Right ventricle myocardium inferior (tissue), 1 donor: ENCODE data around the gene ODAD3. TPM values are rescaled to one million over a fixed set of nuclear protein-coding genes. Genes with fewer than 3 reads are reported as not detected.
A peak's percentile ranks its signal among the peaks of the same experiment; 100 is the strongest.
"Not testable (repeated sequence)": the region's sequence is repeated elsewhere in the genome, so short reads cannot be mapped to it uniquely, and the experiment has no call there.

Experiments
- ATAC-seq: fragments of 200-7000 bp; cut with Tn5 transposase; one replicate; pipeline ENCODE4 v1.9.1; 2020; ENCODE audit warnings: mild to moderate bottlenecking, moderate library complexity
- DNase-seq: peaks from one replicate; pipeline ENCODE4 v3.0.0; 2021; ENCODE audit errors: missing footprints
- intact Hi-C: fragments of 100-400 bp; cut with DNase I; formaldehyde crosslinking; loops from one replicate; pipeline ENCODE4 v1.11.0; 2022
- total RNA-seq: library from RNA; stranded (reverse); fragmentation: NEBNext Ultra II Directional; extraction: Animal tissue kit (Norgen Biotek cat#: 25700); gene quantifications from one replicate; pipeline ENCODE4 v1.2.1, GENCODE V29; 2021
- donor health status: DM: no; HTN: yes; CAD: no; lungs with severe emphysema.

Gene ODAD3
- total RNA-seq, 1 donor from 2014 or later: 0.68 TPM

DNA sequence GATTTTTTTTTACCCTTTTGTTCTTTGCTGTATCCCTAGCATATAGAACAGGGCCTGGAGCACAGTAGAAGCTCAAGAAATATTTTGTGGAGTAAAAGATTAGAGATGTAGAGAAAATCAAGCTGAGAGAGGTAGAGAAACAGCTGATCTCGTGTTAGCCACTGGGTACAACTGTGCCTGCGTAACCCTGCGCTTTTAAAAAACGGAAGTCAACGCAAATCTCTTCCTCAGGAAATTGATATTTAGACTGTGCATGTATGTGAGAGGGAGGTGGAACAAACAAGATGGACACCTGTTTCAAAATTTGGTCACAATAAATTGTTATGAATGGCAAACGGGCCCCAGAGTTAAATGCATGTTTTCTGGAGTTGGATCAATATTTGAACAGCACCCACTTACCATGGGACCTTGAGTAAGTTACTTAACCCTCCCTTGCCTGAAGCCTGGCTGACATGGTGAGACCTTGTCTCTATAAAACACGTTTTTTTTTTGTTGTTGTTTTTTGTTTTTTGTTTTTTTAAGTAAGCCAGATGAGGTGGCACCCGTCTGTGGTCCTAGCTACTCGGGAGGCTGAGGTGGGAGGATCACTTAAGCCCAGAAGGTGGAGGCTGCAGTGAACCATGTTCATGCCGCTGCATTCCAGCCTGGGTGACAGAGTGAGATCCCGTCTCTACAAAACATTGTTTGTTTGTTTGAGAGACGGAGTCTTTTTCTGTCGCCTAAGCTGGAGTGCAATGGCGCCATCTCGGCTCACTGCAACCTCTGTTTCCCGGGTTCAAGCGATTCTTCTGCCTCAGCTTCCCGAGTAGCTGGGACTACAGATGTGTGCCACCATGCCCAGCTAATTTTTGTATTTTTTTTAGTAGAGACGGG, 47.5 kb downstream of the ODAD3 start:
- intact Hi-C loops: no loop called here
- ATAC-seq (no peak), DNase-seq (no peak)

DNA sequence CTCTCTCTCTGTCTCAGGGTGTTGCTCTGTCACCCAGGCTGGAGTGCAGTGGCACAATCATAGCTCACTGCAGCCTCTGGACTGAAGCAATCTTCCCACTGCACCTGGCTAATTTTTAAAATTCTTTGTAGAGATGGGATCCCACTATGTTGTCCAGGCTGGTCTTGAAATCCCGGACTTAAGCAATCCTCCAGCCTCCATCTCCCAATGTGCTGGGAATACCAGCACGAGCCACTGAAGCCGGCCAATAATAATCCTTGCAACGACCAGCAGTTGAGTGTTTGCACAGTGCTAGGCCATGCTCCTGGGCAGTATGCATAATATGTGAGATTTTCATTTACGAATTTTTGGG, 50.2 kb downstream of the ODAD3 start:
- intact Hi-C loops: loop anchor here (5.0 kb wide), 2 partner anchors 92 to 98 kb away; partner anchors contain the start of gene ELAVL3
- ATAC-seq: no peak
- DNase-seq: no peak

DNA sequence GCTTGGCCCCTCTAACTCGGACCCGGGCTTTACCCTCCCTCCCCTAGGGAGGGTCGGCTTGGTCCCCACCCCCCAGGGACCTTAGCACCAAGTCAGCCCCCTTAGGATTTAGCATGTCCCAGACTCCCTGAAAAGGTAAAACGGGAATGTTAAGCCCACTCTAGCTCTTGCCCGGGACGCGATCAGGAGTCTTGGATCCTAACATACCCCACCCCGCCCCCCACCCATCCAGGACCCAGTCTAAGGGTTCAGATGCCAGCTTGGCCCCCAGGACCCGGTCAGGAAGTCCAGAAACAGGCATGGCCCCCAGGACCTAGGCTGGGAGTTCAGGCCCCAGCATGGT, 51.2 kb downstream of the ODAD3 start:
- intact Hi-C loops: loop anchor here (5.0 kb wide), 2 partner anchors 91 to 99 kb away; partner anchors contain the start of gene ELAVL3
- DNase-seq (no peak), ATAC-seq (no peak)

DNA sequence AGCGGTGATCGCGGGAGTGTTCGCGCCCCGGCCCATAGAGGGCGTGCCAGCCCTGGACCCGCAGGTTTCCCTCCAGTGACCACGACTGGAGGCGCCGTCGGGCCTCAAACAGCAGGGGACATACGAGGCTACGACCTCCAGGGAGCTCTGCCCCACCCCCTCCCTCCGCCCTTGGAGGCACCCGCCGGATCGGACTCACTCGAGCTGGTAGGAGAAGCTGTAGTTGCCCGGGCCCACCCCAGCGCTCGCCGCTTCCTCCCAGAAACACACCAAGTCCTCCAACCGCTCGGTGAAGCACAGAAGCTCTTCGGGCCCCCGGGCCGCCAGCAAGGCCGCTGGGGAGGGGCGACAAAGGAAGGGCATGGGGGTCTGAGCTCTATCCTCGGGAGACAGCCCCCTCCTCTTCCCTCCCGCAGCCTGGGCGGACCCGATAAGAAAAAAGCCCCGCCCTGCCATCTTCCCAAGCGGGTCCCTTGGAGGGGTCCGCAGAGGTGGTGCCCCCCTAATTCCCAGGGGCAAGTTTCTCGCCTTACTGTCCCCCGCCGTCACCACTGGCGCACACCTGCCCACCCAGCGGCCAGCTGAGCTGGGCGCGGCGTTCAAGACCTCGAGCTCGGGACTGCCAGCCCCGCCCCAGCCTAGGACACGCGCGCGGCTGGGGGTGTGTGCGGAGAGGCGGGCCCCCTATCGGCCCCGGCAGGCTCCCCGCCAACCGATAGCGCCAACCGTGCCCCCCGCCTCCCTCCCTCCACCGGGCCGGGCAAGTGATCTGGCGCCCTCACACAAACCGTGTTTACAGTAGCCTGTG, 51.8 kb downstream of the ODAD3 start:
- intact Hi-C loops: loop anchor here (5.0 kb wide), 2 partner anchors 91 to 99 kb away; partner anchors contain the start of gene ELAVL3
- DNase-seq (peak; percentile 89), ATAC-seq (no peak)

DNA sequence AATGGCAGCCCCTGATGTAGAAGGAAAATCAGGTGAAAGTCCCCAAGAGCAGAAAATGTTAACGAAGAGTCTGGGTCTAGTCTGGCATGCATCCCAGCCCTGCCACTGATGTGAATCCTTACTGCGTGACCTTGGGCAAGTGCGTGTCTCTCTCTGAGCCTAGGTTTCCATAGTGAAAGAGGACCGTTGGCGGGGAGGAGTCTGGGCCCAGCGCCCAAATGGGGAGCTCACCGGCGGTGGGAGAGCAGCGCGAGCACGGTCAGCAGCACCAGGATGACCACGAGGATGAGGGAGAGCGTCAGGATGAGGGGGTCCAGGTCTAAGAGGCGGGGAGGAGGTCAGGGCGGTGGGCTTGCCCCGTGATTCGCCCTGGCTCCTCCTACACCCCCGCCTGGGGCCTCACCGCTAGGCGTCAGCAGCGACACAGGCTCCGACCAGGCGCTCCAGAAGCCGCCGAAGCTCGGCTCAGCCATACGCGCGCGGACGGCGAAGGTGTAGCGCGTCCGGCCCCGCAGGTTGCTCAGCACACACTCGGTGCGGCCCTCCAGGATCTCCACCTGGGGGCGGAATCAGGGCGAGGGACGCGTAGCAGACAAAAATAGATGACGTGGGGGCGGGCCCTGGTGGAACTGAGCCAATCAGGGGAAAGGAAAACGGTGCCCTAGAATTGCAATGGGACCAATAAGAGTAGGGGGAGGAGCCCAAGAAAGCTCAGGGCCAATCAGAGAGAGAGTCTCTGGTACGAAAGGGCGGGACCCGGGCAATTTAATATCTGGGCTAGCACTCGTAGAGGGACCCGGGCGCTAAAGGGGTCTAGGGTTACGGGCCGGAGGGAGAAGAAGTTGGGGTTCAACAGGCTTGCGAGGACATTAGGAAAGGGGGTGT, 54.0 kb downstream of the ODAD3 start:
- intact Hi-C loops: loop anchor here (2.0 to 5.0 kb wide), 3 partner anchors 89 to 242 kb away; partner anchors contain the start of gene ELAVL3
- peak; percentile 88 for ATAC-seq
- DNase-seq: peak; percentile 95

DNA sequence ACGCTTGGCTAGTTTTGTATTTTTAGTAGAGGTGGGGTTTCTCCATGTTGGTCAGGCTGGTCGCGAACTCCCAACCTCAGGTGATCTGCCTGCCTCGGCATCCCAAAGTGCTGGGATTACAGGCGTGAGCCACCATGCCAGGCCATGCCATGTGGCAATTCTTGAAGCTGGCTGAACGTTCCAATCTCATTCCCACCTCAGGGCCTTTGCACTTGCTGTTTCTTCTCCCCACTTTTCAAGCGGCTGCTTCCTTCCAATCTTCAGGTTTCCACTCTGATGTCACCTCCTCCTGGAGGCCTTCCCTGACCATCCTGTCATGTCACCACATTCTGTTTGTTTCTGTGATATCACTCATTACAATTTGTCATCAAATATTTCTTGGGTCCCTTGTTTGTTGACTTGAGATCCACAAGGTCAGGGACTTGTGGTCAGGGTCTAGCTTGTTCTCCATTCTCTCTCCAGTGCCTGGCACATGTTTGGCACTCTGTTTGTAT, 55.0 kb downstream of the ODAD3 start:
- ATAC-seq: no peak
- DNase-seq: no peak
- intact Hi-C loops: loop anchor here (2.0 to 5.0 kb wide), 4 partner anchors 67 to 241 kb away; partner anchors contain the start of gene ELAVL3

DNA sequence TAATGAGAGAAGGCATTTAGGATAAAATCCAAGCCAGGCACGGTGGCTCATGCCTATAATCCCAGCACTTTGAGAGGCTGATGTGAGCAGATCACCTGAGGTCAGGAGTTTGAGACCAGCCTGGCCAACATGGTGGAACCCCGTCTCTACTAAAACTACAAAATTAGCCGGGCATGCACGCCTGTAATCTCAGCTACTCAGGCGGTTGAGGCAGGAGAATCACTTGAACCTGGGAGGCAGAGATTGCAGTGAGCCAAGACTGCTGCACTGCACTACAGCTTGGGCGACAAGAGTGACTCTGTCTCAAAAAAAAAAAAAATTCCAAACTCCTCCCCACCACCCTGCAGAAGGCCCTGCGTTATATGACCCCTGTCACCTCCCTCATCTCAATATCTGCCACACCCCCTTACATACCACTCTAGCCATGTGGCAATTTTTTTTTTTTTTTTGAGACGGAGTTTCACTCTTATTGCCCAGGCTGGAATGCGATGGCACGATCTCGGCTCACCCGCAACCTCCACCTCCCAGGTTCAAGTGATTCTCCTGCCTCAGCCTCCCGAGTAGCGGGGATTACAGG, 55.6 kb downstream of the ODAD3 start:
- not testable (repeated sequence) for DNase-seq, ATAC-seq
- intact Hi-C loops: loop anchor here (5.0 kb wide), 1 partner anchor 68 kb away; no protein-coding TSS in a partner anchor

DNA sequence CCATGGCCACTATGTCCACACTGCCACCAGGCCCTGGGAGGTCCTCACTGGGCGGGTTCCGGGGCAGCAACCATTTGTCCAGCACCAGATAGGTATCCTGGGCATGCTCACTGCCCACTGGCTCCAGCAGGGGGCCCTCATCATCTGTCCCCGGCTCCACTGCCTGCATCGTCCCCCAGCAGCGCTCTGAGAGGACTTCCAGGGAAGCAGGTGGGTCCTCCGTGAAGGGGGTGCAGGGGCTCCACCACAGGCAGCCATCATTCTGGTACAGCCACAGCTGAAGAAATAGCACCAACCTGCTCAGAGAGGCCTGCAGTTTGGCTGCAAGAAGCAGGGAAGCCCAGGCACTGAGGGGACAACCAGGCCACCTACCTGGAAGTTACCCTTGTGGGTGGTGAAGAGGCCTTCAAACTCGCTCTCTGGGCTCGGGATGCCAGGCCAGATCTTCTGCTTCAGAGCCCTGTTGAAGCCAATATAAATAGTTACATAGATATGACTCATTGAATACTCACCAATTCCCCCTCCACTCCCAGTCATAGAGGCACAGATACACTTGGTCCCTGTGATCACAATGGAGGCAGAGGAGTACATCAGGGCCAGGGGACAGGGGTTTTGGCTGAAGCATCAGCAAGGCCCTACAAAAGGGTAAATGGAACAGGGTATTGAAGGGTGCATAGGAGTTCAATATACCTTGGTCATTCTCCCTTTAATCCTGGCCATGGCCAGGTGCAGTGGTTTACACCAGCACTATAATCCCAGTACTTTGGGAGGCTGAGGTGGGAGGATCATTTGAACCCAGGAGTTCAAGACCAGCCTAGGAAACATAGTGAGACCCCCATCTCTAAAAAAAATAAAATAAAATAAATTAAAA, 56.4 kb downstream of the ODAD3 start:
- ATAC-seq: no peak
- intact Hi-C loops: loop anchor here (5.0 kb wide), 1 partner anchor 69 kb away; no protein-coding TSS in a partner anchor
- DNase-seq: no peak

DNA sequence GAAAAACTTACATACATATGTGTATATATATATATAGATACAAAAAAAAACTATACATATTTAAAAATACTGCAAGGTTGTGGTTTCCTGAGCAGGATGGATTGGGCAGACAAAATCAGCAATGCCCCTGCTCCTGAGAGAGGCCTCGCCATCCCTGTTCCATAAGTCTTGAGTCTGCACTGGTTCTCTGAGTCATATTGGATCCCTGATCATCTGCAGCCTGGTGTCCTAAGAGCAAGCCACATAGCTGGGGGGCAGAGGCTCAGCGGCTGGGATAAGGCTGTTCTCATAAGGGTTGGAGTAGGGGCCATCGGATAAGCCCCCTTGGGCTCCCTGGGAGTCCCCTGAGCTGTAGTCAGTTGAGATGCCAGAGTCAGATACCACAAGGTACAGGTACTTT, 57.2 kb downstream of the ODAD3 start:
- intact Hi-C loops: loop anchor here (5.0 kb wide), 1 partner anchor 70 kb away; no protein-coding TSS in a partner anchor
- DNase-seq (no peak), ATAC-seq (no peak)

DNA sequence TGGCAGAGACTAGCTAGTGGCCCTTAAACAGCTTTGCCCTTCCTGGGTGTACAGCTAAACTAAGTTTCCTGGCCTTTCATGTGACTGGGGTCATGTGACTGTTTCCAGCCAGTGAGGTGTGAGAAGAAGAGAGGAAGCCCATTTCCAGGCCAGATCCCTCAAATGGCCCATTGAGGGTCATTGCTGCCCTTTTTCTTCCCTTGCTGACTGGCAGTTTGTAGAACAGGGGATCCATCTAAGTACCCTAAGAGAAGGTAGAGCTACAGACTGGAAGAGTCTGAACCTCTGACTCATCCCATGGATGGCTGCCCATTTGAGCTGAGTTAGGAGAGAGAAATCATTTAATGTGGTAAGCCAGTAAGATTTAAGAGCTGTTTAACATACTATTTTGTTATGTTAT, 57.7 kb downstream of the ODAD3 start:
- intact Hi-C loops: loop anchor here (5.0 kb wide), 1 partner anchor 70 kb away; no protein-coding TSS in a partner anchor

DNA sequence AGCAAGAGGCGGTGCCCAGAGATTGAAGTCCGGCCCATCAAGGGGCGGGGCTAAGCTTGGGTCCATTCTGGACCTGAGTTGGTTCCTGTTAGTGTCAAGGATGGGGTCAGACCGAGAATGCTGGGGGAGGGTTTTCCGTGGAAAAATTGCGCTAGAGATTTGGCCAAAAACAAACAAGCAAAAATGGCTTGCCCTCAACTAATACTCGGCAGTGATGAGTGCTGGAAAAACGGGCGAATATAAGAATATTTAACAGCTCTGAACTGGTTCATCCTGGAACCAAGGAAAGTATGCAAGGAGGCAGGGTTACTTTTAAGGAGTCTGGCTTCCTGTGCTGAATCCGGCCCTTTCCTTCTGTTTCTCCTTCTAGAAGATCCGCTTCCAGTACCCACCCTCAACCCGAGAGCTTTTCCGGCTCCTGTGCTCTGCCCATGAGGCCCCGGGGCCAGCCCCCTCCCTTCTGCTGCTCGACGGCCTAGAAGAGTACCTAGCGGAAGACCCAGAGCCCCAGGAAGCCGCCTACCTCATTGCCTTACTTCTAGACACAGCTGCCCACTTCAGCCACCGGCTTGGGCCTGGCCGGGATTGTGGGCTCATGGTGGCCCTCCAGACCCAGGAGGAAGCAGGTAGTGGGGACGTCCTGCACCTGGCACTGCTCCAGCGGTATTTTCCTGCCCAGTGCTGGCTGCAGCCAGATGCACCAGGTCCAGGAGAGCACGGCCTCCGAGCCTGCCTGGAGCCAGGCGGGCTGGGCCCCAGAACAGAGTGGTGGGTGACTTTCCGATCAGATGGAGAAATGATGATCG, 59.6 kb downstream of the ODAD3 start:
- no peak for DNase-seq
- intact Hi-C loops: loop anchor here (2.0 to 5.0 kb wide), 3 partner anchors 29 to 72 kb away; partner anchors contain the start of genes CCDC159, ODAD3, PRKCSH and TMEM205
- no peak for ATAC-seq

More for the DNA sequence above, 57.7 kb downstream of the ODAD3 start:
- ATAC-seq: no peak
- no peak for DNase-seq

DNA sequence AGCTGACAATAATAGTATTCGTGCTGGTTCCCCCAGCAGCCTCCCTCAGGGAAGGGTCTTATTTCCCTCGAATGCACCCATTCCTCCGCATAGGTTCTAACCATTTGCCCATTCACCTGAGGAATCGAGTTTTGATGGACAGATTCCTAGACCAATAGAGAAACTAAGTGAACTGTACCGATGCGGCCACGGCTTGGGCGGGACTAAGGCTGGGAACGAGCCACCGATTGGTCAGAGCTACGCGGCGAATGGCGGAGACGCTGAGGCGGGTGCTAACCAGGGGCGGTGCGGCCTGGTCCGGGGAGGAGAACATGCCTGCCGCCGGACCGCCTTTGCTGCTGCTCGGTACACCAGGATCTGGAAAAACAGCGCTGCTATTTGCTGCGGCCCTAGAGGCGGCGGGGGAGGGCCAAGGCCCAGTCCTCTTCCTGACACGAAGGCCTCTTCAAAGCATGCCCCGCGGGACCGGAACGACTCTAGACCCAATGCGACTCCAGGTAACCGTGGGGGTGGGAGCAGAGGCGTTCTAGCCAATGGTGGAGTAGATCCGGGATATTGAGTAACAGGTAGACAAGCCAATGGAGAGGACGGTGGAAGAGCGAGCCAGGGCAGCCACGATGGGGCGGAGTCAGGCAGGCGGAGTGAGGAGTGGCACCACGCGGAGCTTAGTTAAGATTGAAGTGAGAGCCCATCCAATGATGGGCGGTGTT, 60.3 kb downstream of the ODAD3 start, which contains the start of gene SWSAP1:
Gene SWSAP1, plus strand, starts transcription at position 234 of the 710 bp plus-strand sequence. Its CDS starts 15 bp downstream, at position 249.
- peak; percentile 99 for DNase-seq
- intact Hi-C loops: loop anchor here (2.0 to 5.0 kb wide), 4 partner anchors 28 to 128 kb away; partner anchors contain the start of genes CCDC159, ODAD3, PRKCSH and TMEM205
- peak; percentile 97 for ATAC-seq

DNA sequence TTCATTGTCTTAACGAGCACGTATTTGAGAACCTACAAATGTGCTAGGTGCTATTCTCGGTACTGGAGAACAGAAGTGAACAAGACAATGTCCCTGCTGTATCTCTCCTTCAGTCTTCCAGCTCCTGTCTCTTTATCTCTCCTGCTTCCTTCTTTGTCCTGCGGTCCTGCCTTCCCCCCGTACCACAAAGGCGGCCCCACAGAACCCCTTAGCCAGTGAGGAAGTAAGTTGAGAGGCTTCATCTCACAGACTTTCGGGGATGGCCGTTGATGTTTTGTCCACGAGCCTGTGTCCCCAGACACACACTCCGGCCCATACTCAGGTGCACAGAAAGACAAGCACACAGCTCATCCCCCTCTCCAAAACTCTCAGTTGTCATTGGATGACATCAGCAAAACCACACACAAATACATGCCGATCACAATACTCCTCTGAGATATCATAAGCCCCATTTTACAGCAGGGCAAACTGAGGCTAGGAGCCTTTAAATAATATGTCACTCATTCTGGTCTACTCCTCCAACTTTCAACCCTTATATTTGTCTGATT, 61.0 kb downstream of the ODAD3 start:
- intact Hi-C loops: loop anchor here (2.0 to 5.0 kb wide), 3 partner anchors 27 to 128 kb away; partner anchors contain the start of genes CCDC159, ODAD3, PRKCSH and TMEM205
- ATAC-seq: no peak
- no peak for DNase-seq

DNA sequence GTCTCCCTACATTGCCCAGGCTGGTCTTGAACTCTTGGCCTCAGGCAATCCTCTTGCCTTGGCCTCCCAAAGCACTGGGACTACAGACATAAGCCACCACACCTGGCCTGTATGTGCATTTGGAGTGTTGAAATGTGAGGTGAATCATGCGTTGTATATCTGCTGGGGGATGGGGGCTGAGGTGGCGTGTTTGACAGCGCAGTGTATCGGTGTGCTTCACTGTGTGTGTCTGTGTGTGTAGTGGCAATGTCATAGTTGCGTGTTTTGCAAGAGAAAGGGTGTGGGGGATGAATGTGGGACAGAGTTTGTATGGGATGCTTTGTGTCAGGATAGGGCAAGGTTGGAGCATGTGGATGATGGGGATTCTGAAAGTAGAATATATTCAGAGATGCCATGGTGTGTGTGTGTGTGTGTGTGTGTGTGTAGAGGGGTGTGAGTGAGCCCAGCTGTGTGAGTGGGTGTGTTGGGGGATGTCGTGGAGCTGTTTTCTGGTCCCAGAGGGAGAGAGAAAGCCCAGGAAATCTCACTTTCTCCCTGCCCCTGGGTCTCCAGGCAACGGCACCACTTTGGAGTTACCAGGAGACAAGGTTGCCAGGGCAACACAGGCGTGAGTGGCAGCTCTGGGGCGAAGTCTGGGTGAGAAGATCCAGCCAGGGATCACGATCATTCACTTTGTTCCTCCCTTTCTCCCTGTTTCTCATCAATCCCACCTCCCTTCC, 61.6 kb downstream of the ODAD3 start:
- no peak for ATAC-seq
- DNase-seq: no peak
- intact Hi-C loops: loop anchor here (5.0 kb wide), 1 partner anchor 129 kb away; no protein-coding TSS in a partner anchor
